HS-27A (cell line): ENCODE measurements around the gene WWOX.

ENCODE experiments used
- DNase-seq: peaks from one replicate; pipeline ENCODE4 v3.0.0-alpha.2; 2012; ENCODE audit warnings: low read depth, missing footprints

Gene WWOX

GRCh38 chr16:78871241-78871640 lies 771.8 kb downstream of the WWOX start:
- no peak for DNase-seq

DNA sequence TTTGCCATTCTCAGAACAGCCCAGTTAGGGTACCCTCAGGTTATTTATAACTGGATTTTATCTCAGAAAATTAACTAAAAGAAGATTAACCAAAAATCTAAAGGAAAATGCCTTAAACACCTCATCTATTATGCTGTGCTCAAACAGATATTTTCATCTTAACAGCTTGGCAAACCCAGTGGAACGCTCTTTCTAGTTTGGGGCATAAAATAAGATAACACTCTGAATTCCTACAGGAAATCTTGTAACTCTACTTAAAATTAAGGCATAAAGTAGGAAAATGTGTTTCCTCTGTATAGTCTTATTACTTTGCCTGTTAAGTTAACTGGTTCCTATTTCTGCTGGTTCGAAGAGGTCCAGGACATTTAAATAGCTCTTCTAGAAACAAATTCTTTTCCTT lies 777.2 kb downstream of the WWOX start:
- DNase-seq: no peak

DNA sequence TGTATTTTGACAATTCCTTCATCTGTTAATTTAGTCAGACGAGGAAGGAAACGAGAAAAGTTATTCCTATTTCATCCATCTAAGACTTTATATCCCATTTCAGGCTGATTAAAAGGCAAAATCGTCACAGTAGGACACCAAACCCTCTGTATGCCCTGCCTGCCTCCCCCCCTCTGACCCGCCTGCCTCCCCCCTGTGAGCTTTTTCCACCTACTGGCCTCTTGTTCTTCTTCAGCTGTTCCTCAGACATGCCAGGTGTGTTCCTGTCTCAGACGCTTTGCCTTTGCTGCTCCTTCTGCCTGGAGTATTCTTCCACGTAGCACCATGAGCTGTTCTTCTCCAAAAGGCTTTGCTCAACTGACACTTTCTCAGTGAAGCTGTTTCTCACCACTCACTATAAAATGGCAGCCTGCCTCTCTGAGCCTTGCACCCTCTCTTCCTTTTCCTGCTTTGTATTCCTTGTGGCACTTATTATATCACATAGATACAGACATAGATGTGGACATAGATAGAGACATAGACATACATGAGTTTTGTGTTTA lies 777.7 kb downstream of the WWOX start:
- DNase-seq: no peak

DNA sequence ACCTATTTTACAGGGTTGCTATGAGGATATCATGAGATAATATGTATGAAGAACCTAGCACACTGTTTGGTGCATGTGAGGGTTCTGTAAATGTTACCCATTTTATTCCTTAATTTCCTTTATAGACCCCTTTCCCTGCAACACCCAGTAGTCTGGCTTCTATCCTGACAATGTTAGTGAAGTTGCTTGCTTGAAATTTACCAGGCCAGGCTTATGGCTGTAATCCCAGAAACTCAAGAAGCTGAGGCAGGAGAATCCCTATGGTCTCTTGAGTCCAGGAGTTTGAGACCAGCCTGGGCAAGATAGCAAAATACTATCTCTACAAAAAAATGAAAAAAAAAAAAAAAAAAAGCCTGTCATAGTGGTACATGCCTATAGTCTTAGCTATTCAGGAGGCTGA lies 779.1 kb downstream of the WWOX start:
- no peak for DNase-seq

- DNase-seq: no peak
Measured at GRCh38 chr16:78879011-78879410, 779.6 kb downstream of the WWOX start.

- no peak for DNase-seq
Measured at GRCh38 chr16:78882150-78882549, 782.7 kb downstream of the WWOX start.

DNA sequence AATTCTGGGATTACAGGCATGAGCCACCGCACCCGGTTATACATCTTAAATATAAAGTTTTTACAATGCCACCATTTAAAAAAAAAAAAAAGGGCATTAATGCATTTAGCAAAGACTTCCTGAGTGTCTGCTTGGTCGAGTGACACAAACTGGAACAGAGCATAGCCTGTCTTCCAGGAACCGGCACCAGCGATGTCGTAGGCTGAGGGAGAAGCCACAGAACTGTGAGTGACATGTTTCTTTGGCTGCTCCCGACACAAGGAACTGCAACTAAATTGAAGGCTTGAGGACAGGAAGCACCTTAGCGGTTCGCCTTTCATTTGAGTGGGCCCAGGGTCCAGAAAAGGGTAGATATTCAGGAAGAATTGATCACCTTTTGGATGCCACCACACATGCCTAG lies 783.3 kb downstream of the WWOX start:
- DNase-seq: no peak

- no peak for DNase-seq
Measured at GRCh38 chr16:78884204-78884603, 784.8 kb downstream of the WWOX start.

GRCh38 chr16:78889346-78889745 lies 789.9 kb downstream of the WWOX start:
- DNase-seq: no peak

DNA sequence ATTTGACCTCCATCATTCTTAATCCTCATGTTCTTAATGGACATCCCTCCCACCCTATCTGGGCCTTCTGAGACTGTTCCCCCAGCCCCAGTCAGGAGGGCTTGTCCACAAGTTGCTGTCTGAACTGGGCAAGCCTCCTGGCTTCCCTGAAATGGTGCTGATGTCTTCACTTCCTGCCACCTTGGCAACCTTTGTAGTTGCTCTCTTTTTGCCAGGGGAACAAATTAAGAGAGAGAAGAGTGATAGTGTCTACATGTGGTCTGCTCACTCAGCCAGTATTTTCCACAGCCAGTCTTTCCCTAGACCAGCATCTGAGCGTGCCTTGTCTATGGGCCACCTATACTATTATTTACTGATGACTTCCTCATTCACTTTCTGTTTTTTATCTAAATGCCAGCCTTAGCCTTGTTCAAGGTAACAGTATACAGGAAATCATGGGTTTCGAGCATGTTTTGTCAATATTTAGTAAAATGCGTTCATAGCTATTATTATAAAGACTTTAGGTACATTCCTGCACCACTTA lies 791.0 kb downstream of the WWOX start:
- no peak for DNase-seq

DNA sequence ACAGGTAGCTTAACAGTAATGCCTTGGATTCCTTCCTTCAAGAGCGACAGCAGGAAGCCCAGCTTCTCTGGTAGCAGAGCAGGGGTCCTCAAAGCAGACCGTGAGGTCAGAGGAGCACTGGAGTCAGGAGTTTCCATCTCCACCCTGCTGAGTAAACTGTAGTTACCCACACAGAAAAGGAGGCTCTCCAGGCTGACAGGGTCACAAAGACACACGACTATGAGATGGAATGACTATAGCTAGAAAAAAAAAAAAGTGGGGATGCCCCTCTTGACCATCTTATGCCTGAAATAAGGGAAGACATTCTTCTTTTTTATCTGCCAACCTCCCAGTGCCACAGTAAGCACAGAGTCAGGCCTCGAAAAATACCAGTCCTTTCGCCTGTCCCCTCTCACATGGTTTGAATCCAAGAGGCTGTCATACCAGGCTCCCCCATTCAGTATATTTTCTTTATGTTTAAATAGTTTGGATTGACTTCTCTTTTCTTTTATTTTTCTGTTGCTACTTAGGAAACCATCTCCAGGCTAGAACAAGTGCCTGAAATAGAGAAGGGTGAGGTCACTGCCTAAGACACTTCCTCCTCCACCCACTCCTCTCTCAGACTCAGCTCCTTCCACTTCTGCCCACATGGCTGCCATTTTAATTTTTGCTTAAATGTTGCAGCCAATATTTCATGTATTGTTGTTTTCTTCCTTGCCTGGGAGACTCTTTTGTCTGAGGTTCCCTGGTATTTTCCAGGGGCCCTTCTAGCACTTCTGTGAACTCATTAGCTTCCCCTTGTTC lies 793.7 kb downstream of the WWOX start:
- DNase-seq: no peak

GRCh38 chr16:78894886-78895285 lies 795.4 kb downstream of the WWOX start:
- DNase-seq: no peak

DNA sequence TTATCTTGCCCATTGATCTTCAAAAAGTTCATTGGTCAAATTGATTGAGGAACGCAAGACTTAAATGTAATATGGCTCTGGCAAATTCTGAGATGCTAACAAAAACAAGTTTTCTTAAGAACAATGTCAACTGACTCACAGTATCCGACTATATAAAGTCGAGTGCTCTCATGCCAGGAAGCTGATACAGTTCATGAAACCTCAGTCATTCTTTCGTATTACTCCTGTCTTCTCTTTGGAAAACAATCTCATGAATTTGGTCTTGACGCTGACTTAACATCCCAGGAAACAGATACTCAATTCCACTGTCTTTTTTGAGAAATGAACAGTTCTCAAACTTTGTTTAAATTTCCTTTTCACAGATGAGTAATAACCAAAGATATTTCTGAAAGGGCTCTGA lies 796.2 kb downstream of the WWOX start:
- DNase-seq: no peak

- DNase-seq: no peak
Measured at GRCh38 chr16:78896280-78896679, 796.8 kb downstream of the WWOX start.

DNA sequence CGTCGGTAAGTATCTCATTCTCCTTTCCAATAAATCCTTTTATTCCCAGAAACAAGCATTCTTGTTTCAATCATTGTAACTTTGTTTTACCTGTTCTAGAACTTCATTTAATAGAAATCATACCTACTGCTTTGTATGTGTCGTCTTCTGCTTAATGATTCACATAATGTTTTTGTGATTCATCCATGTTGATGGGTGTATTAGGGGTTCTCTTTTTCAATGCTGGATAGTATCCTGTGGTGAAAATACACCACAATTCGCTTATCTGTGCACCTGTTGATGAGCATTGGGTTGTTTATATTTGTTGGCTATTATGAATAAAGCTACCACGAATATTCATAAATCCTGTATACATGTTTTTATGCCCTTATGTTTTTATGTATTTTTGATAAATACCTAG lies 797.8 kb downstream of the WWOX start:
- no peak for DNase-seq

GRCh38 chr16:78900044-78900811 lies 800.8 kb downstream of the WWOX start:
- no peak for DNase-seq

DNA sequence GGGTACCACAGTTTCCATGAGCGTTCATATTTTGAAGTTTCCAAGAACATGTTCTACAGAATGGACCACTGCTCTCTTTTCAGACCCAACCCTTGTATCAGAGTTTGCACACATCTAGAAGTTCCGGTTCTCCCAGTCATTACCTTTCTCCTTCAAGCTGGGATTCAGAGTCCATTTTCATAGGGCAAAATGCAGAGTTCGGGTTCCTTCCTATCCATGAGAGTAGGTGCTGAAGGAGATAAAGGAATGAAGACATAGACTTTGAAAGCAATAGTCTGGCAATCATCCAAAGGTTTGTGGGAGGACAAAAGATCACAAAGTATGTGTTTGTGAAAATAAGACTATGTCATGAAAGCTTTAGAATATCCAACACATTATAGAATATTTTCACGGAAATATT lies 801.5 kb downstream of the WWOX start:
- DNase-seq: no peak

DNA sequence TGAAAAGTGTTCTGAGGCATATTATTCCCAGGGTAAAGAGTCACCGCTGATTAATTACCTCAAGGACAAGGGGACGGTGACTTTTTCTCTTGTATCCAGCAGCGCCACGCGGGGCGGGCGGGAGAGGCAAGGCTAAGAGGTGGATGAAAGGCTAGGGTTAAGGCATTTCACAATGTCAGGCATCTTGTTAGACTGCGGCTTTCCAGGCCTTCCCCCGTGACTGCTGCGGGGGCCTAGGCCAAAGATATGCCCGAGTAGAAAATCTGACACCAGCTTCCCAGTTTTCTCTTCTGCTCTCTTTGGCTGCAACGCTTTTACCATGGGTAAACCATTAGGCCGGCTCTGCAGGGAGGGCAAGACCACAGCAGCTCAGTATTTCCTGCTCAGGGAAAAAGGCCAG lies 802.9 kb downstream of the WWOX start:
- no peak for DNase-seq

GRCh38 chr16:78903237-78903636 lies 803.8 kb downstream of the WWOX start:
- no peak for DNase-seq

DNA sequence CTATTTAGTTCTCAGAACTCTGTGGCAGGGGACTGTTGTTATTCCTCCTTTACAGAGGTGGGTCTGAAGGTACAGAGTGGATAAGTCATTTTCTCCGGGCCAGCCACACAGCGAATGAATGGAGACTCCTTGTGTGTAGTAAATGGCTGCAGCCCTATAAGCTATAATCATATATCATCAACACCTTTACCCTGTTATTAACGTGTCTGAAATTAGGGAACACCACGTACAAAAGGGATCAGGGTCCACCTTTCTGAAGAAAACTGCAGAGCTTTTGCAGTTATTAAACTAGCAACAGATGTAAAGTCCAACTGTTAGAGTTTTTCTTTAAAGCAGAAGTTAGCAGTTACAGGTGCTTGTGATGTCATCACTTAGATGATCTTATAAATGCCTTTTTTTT lies 804.4 kb downstream of the WWOX start:
- no peak for DNase-seq

GRCh38 chr16:78906135-78906534 lies 806.7 kb downstream of the WWOX start:
- no peak for DNase-seq

GRCh38 chr16:78909226-78909625 lies 809.8 kb downstream of the WWOX start:
- no peak for DNase-seq

DNA sequence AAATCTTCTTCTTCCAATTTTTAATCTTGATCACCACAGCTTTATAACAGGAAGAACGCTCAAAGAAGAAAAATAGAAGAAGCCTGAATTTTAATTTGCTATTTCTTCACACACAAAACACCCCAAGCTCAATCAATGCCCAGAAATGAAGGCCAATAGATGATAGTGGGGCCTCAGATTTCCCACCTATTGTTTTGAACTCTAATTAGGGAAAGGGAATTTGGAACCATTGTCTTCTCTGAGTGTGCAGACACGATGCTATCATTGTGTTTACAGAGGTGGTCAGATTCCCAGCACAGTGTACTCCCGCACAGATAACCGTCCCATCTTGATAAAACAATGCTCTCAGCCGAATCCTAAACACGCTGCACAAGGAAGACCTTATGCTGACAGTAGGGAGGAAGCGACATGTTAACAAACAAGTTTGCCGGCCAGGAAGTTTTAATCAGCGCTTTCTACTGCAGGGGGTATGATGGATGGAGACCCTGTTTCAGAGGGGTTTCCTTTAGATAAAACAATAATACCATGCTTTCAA lies 816.4 kb downstream of the WWOX start:
- DNase-seq: no peak
